Measurements from ENCODE around the gene STK32C.

Gene STK32C

GRCh38 chr10:132178672-132179545 is 128.8 kb downstream of the STK32C start:
- no peak for DNase-seq

GRCh38 chr10:132178046-132178445 is 129.7 kb downstream of the STK32C start:
- DNase-seq, result no peak

GRCh38 chr10:132176623-132177500 is 130.9 kb downstream of the STK32C start:
- DNase-seq, result no peak

GRCh38 chr10:132175907-132176581 is 131.7 kb downstream of the STK32C start:
- peak; percentile 32 for DNase-seq

- no peak for DNase-seq
Measured at GRCh38 chr10:132175408-132175807, 132.3 kb downstream of the STK32C start.

GRCh38 chr10:132174237-132174636 is 133.5 kb downstream of the STK32C start:
- DNase-seq, result no peak

- DNase-seq, result no peak
Measured at GRCh38 chr10:132173185-132173584, 134.6 kb downstream of the STK32C start.

GRCh38 chr10:132172091-132173066 is 135.4 kb downstream of the STK32C start:
- no peak for DNase-seq

GRCh38 chr10:132170561-132171361 is 137.0 kb downstream of the STK32C start:
- DNase-seq, result no peak

- DNase-seq, result no peak
Measured at GRCh38 chr10:132169766-132170560, 137.8 kb downstream of the STK32C start.

- no peak for DNase-seq
Measured at GRCh38 chr10:132169031-132169765, 138.6 kb downstream of the STK32C start.

- no peak for DNase-seq
Measured at GRCh38 chr10:132168571-132169030, 139.1 kb downstream of the STK32C start.

GRCh38 chr10:132167976-132168375 is 139.8 kb downstream of the STK32C start:
- no peak for DNase-seq

- no peak for DNase-seq
Measured at GRCh38 chr10:132167041-132167674, 140.6 kb downstream of the STK32C start.

GRCh38 chr10:132166216-132166950 is 141.4 kb downstream of the STK32C start:
- no peak for DNase-seq

- no peak for DNase-seq
Measured at GRCh38 chr10:132165416-132165980, 142.3 kb downstream of the STK32C start.

- no peak for DNase-seq
Measured at GRCh38 chr10:132164761-132165278, 142.9 kb downstream of the STK32C start.

All from NCI-H1105 (cell line).